ENCODE measurements around the gene DAD1.
"Not testable (repeated sequence)": the region's sequence is repeated elsewhere in the genome, so short reads cannot be mapped to it uniquely, and the experiment has no call there.

The DAD1 gene

DNA sequence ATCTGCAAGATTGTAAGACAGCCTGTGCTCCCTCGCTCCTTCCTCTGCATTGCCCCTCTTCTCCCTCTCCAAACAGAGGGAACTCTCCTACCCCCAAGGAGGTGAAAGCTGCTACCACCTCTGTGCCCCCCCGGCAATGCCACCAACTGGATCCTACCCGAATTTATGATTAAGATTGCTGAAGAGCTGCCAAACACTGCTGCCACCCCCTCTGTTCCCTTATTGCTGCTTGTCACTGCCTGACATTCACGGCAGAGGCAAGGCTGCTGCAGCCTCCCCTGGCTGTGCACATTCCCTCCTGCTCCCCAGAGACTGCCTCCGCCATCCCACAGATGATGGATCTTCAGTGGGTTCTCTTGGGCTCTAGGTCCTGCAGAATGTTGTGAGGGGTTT lies 37.4 kb downstream of the DAD1 start:
- DNase-seq, result no peak

DNA sequence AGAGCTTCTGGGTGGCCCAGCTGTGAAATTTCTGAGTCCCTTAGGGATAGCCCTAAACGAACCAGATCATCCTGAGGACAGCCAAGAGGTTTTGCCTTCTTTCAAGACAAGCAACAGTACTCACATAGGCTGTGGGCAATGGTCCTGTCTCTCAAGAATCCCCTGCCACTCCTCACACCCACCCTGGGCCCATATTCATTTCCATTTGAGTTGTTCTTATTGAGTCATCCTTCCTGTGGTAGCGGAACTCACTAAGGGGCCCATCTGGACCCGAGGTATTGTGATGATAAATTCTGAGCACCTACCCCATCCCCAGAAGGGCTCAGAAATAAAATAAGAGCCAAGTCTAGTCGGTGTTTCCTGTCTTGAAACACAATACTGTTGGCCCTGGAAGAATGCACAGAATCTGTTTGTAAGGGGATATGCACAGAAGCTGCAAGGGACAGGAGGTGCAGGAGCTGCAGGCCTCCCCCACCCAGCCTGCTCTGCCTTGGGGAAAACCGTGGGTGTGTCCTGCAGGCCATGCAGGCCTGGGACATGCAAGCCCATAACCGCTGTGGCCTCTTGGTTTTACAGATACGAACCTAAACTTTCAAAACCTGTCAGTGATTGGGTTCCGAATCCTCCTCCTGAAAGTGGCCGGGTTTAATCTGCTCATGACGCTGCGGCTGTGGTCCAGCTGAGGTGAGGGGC lies 38.9 kb downstream of the DAD1 start:
- no peak for DNase-seq

DNA sequence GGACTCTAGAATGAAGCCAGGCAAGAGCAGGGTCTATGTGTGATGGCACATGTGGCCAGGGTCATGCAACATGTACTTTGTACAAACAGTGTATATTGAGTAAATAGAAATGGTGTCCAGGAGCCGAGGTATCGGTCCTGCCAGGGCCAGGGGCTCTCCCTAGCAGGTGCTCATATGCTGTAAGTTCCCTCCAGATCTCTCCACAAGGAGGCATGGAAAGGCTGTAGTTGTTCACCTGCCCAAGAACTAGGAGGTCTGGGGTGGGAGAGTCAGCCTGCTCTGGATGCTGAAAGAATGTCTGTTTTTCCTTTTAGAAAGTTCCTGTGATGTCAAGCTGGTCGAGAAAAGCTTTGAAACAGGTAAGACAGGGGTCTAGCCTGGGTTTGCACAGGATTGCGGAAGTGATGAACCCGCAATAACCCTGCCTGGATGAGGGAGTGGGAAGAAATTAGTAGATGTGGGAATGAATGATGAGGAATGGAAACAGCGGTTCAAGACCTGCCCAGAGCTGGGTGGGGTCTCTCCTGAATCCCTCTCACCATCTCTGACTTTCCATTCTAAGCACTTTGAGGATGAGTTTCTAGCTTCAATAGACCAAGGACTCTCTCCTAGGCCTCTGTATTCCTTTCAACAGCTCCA lies 39.6 kb downstream of the DAD1 start:
- DNase-seq, result no peak

DNA sequence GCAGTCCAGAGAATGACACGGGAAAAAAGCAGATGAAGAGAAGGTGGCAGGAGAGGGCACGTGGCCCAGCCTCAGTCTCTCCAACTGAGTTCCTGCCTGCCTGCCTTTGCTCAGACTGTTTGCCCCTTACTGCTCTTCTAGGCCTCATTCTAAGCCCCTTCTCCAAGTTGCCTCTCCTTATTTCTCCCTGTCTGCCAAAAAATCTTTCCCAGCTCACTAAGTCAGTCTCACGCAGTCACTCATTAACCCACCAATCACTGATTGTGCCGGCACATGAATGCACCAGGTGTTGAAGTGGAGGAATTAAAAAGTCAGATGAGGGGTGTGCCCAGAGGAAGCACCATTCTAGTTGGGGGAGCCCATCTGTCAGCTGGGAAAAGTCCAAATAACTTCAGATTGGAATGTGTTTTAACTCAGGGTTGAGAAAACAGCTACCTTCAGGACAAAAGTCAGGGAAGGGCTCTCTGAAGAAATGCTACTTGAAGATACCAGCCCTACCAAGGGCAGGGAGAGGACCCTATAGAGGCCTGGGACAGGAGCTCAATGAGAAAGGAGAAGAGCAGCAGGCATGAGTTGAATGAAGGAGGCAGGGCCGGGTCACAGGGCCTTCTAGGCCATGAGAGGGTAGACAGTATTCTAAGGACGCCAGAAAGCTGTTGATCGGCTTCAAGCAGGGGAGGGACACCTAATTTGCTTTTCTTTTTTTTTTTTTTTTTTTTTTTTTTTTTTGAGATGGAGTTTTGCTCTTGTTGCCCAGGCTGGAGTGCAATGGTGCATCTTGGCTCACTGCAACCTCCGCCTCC lies 40.9 kb downstream of the DAD1 start:
- no peak for DNase-seq

DNA sequence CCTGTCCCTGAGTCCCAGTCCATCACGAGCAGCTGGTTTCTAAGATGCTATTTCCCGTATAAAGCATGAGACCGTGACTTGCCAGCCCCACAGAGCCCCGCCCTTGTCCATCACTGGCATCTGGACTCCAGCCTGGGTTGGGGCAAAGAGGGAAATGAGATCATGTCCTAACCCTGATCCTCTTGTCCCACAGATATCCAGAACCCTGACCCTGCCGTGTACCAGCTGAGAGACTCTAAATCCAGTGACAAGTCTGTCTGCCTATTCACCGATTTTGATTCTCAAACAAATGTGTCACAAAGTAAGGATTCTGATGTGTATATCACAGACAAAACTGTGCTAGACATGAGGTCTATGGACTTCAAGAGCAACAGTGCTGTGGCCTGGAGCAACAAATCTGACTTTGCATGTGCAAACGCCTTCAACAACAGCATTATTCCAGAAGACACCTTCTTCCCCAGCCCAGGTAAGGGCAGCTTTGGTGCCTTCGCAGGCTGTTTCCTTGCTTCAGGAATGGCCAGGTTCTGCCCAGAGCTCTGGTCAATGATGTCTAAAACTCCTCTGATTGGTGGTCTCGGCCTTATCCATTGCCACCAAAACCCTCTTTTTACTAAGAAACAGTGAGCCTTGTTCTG lies 41.6 kb downstream of the DAD1 start:
- no peak for DNase-seq

DNA sequence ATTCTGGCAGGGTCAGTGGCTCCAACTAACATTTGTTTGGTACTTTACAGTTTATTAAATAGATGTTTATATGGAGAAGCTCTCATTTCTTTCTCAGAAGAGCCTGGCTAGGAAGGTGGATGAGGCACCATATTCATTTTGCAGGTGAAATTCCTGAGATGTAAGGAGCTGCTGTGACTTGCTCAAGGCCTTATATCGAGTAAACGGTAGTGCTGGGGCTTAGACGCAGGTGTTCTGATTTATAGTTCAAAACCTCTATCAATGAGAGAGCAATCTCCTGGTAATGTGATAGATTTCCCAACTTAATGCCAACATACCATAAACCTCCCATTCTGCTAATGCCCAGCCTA lies 42.3 kb downstream of the DAD1 start:
- DNase-seq, result no peak

DNA sequence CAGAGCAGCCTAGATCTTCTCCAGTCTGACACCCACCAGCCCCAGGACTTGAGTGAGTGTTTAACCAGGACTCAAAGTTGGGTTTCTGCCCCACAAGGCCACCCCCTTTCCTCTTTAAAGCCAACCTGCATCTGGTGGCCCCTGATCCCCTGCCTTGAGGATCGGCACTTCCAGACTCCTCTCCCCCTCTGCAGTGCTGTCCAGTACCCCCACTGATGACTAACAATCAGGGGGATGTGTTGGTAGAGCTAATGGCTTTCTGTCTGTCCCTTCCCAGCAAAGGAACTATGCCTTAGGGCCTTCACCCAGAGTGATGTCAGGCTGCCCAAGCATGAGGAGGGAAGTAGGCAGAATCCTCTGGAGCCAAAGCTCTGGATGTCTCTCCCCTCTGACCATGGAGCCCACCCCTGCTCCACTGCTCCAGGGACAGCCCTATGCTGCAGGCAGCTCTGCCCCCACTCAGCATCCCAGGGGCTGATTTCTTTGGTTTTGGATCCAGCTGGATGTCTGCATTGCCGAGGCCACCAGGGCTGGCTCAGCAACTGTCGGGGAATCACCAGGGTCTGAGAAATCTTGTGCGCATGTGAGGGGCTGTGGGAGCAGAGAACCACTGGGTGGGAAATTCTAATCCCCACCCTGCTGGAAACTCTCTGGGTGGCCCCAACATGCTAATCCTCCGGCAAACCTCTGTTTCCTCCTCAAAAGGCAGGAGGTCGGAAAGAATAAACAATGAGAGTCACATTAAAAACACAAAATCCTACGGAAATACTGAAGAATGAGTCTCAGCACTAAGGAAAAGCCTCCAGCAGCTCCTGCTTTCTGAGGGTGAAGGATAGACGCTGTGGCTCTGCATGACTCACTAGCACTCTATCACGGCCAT lies 42.9 kb downstream of the DAD1 start:
- no peak for DNase-seq

DNA sequence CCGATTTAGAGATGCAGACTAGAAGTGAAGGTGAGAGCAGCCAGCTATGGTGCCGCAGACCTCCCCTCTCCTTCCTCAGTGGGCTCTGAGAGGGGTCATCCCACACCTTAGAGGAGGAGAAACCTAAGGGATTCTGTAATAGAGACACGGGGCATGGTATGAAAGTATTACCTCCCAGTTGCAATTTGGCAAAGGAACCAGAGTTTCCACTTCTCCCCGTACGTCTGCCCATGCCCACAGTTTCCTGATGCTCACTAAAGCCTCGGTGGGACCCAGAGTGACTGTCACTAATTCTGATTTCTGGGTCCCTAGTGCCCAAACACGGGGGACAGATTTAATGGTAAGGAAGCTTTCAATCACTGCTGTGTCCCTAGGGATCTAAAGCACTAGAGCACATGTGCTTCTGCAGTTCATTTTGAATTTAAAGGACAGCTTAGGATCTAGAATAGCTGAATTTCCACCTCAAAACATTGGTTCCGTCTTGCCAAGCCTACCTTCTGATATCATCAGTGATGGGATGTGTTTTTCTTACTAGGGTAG lies 44.1 kb downstream of the DAD1 start:
- DNase-seq, result no peak

DNA sequence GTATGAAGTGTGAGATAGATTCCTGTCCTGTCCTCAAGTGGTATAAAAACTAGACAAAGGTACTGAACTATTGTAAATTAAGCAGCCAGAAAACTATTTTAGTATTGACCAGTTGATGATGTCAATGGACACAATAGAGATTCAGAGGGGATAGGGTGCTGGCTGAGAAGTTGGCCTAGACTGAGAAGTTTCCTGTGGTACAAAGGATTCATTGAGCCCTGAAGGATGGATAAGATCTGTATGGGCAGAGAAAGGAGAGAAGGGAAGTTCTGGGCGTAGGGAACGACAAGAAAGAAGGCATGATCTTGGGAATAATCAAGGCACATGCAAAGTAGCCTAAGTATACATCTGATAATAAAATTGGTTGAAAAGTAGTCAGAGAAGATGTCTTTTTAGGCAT lies 44.6 kb downstream of the DAD1 start:
- DNase-seq, result no peak

DNA sequence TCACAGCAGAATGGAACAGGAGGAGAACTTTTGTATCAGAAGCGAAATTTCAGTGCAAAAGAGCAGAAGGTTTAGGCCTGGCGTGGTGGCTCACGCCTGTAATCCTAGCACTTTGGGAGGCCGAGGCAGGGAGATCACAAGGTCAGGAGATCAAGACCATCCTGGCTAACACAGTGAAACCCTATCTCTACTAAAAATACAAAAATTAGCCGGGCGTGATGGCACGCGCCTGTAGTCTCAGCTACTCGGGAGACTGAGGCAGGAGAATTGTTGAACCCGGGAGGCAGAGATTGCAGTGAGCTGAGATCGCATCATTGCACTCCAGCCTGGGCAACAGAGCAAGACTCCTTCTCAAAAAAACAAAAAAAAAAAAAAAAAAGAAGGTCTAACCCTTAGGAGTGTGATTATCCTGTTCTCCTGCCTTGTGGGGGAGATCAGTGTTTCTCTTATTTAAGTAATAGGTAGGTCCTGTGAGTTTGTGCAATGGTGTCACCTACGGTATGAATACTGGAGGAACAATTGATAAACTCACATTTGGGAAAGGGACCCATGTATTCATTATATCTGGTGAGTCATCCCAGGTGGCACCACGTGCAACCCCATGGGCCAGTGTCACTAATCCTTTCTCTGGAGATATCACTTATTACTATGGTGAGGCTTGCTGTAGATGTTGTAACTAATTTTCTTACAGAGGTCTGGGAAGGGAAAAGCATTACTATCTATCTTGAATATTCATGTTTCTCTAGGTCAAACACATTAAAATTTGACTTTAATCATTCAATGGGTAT lies 45.3 kb downstream of the DAD1 start:
- not testable (repeated sequence) for DNase-seq

DNA sequence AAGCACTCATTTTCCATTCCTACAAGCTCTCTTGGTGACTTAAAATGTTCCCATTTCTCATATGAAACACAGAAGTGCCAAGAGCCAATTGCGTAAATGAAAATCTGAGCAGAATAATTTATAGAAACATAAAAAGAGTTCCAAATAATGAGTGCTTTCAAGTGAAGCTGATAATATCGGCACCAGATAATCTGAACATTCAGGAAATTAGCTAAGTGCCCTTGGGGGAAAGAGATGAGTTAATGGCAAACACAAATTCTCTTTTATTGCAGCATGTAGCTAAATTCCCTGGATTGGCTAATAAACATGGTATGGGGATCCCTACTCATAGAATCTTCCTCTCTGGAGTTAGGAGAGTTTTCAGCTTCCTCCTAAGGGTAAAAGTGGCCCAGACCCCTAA lies 46.7 kb downstream of the DAD1 start:
- no peak for DNase-seq

DNA sequence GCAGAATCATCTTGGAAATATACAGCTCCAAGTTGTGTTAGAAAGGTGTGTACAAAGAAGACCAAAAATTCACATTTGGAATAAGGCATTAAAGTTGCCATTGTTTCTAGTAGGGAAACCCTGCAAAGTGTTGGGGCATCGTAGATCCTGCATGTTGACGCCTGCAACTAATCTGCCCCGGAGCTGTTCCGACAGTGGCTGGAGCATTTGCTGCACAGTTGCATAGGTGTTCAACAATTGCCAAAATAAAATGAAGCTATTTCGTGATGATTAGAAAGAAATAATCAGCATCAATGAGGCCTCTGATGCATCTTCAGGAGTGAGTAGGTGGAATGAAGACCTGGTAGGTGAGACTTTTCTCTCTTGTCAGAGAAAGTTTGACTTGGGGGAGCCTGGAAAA lies 47.3 kb downstream of the DAD1 start:
- DNase-seq, result no peak

DNA sequence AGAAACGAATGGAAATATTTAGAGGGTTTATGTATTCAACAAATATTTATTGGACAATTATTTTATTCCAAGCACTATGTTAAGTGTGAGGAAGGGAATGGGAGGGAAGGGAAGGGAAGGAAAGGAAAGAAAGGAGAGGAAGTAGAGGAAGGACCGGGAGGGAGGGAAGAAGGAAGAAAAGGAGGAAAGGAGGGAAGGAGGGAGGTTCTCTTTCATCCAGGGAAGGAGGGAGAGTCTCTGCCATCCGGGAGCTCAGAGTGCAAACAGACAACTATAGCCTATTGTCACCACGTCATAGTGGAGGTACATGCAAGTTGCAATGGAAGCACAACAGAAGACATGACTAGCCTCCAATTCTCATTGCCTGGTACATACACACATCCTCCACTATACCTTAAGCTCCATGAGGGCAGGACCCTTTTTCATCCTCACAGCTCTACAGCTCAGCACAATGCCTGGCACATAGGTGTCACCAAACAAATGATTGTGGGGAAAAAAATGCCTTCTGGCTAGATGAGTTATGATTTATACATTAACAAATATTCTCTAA lies 48.1 kb downstream of the DAD1 start:
- DNase-seq, result no peak

DNA sequence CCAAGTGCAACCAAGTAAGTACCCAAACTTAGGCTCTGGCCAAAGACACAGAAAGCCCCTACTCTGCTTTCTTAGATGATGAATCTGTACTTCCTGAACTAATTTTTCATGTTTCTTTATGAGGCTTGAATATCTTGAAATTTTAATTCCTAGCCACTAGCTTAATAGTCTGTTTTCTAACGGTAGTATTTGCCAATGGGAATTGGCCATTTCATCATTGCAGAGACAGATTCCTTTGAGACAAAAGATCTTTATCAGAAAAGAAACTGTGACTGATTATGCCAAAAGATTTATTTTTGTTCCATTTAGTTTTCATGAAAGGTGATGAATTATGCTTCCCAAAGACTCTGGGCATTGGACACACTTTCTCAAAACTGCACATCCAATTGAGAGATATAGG lies 48.7 kb downstream of the DAD1 start:
- DNase-seq, result no peak

DNA sequence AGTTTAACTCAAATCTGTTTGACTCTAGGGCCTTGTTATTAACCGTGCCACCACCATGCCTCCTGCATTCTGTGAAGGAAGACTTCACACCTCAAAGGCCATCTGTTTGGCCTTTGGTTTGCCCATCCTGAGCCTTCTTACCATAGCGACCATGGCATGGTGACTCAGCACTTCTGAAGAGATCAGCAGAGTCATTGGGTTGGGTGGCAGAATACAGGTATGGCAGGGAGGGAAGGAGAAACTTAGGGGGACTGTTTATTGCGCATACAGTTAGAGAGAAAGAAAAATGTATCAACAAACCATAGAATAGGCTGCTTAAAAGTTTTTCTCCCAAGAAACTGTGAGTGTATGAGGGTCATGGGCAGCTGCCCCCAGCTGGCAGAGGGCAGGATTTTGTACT lies 49.2 kb downstream of the DAD1 start:
- no peak for DNase-seq

DNA sequence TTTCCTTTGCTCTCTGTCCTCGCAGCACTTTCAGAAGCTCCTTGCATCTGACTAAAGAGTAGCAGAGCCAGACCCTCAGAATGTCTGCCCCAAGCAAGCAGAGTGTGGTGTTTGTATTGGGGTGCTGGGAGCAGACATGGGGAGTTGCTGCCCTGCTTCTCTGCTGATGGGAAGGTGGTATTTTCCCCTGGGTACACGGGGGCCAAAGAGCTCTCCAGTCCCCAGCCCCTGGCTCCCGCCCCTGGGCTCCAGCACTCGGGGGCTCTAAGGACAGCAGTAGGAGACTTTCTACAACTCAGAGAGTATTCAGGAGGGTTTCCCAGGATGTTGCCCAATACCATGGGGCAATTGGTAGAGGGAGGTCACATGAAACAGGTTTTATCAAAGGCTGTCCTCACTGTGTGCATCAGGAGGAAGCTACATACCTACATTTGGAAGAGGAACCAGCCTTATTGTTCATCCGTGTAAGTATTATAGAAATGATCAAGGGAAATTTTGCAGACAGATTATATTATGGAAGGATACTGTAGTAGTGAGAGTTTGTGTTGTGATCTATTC lies 50.3 kb downstream of the DAD1 start:
- DNase-seq, result no peak

DNA sequence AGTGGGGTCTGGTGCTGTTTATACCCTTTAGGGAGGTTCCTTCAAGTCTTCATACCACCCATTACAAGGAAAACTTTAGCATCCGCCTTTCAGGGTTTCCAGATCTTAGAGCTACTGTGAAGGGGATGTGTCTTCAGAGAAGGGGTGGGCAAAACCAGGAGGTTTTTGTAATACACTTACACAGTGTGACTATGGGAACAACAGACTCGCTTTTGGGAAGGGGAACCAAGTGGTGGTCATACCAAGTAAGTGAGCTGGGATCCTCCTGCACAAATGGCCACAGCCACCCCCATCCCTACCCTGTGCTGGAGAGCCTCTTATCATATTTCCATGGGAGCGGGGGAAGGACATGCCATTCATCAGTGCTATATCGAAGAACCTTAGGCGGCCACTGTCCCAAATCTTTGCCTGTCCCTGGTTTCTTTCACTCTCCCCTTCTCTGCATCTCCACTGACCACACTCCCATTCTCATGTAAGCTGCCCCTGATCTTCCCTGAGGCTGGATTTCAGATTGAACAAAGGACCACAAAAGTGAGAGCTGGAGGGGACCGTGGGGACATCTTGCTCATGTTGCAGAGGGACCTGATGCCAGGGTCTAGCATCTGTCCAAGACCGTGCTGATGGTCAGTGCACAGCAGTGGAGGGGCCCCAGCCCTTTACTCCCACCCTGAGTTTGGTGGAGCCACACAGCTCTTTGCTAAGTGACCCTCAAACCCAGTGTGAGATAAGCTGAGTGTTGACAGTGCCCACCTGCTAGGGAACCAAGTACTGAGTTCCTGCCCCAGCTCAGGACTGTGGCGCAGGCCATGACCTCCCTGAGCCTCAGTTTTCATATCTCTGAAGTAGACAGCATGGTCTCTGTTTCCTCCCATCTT lies 51.4 kb downstream of the DAD1 start:
- DNase-seq, result no peak

DNA sequence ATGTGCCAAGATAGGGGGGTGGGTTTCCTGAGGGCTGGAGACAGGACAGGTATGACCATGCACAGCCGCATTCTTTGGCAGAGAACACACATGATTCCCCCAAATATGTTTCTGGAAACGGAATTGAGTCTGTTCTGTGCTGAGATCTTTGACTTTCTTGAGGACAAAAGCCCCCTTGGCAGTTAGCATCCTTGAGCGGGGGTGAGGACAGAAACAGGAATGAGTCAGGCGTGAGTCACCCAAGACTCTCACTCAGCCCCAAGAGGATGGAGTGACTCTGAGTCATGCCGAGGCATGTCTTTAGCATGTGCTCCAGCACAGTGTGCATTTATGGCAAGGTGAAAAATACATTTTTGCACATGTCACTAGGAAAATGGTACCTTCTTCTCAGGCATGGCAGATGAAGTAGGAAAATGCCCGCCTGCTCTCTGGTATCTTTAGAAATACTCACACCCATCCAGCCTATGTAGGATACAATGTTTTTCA lies 52.1 kb downstream of the DAD1 start:
- DNase-seq, result no peak

DNA sequence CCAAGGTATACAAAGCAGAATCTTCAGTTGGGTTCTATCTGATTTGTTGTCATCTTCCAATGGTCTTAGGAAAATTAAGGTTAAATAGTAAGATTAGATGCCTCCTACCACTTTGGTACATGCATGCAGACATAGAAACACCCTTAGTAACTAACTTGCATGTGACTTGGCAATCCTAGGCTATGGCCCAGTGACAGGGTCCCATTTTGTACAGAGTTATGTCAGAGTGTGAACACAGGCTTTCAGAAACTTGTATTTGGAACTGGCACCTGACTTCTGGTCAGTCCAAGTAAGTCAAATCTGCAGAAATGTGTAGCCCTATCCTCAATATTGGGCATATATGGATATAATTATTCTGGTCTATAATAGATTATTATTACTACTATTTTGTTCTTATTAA lies 53.1 kb downstream of the DAD1 start:
- no peak for DNase-seq

DNA sequence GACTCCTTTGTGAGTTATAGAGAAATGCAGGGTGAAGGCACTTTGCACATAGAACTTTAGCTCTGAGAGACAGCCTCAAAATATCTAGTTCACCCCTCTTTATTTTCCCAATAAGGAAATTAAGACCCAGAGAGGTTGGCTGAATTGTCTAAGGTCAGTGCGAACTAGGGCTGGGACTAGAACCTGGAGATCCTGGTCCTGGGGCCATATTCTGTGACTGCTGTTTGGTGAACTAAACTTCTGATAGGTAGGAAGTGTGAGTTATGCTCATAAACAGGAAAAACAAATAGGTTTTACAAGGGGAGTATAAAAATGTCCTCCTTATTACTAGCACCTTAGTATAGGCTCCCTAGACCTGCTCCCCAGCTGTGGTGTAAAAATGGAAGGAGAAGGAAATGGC lies 53.9 kb downstream of the DAD1 start:
- no peak for DNase-seq

Measured in NCI-H1092 (cell line).